NCI-H1436 treated with DMSO at 0.1 percent for 48 hours (cell line): Measurements from ENCODE around the gene PPARGC1A.

Experiments
- DNase-seq: peaks from one replicate; lab custom pipeline; 2025; lab: John Stamatoyannopoulos, UW

Gene PPARGC1A

DNA sequence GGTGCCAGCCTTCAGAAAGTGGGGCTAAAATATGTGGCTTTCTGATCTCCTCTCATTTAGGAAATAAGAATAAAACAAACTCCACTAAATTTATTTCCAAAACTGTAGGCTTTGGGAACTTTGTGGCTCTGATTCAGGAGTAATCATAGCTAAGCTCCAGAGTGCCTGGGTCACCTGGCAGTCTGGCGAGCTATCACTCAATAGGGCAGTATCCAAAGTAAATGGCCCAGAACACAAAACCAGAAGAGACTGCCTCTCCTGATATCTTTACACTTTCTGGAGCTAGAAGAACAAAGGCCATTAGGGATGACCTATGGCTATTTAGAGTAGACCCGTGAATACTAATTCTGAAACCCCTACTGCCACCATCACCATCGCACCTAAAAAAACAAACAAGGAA lies 17.0 kb upstream of the PPARGC1A start:
- no peak for DNase-seq

DNA sequence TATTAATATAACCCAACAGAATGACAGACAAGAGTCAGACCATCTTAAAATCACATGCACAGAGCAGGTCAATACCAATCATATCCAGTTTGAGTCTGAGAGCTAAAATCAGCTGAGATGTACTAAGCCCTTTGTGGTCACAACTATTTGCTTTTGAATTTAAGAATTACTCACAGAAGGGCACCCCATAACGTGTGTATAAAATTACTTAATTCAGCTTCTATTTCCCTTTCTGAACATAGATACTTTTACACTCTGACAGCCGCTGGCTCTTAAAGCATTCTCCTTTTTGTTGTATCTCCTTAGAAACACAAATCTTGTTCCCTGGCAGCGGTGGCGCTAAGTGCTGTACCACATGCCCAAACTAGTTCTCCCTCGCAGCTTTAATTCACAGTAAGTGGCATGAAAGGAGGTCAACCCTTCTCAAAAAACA lies 14.8 kb upstream of the PPARGC1A start:
- peak; percentile 40 for DNase-seq

DNA sequence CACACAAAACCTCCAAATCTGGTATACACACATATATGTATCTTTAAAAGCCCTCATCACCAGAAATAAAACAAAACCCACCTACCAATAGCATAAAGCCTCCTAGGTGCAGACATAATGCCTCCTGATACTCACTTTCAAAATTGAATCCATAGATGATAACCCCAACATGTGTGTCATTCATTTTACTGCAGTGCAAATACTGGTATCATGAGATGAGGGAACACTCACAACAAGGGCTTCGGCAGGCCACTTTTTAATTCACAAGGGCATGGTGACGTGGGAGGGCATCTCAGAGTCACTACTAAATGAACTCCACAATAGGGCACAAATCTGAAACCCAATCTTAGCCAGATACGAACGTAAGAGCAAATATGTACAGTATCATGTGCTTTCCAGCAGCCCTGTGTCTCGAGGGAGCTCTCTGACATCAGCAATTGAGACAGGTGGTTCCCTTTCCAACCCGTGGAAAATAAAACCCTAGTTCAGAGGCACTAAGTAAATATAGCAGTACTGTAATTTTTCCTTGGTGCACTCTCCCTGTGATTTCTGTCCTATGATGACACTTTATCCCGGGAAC lies 14.1 kb upstream of the PPARGC1A start:
- peak; percentile 90 for DNase-seq

DNA sequence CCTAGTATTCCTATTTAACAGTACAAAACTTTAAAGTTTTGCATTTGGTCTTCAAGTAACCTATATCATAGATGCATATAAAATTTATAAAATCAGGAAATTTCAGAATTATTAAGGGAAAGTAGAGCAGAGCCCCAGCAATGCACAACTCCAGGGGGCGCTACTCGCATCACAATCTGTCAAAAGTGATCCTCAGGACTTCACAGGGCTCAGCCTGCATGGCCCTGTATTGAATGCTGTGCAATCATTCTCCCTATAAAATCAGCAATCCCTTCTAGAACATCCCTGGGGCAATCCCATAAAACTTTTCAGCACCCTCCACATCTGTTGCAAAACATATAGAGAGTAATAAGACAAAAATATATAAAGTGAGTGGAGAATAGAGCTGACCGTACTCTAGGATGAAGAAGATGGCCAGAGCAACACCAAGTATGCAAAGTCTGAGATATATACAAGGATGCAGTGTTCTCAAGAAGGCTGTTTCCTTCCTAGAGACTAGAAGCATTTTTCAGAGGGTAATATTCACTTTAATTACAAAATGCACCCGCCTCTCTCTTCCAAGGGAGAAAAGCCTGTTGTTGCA lies 12.5 kb upstream of the PPARGC1A start:
- no peak for DNase-seq

DNA sequence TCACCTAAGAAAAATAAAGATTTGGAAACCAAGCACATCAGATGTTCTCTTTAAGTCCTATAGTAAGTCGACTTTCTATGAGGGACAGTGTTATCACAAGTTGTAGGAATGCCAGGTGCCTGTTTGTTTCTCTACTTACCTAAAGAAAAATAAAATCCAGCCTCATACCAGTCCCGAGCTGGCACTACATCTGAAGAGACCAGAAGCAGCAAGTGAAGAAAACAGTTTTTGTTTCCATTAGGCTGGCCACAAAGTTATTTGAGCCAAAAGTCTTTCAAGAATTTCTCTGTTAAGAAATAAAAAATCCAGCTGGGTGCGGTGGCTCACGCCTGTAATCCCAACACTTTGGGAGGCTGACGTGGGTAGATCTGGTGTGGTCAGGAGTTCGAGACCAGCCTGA lies 10.8 kb upstream of the PPARGC1A start:
- no peak for DNase-seq

DNA sequence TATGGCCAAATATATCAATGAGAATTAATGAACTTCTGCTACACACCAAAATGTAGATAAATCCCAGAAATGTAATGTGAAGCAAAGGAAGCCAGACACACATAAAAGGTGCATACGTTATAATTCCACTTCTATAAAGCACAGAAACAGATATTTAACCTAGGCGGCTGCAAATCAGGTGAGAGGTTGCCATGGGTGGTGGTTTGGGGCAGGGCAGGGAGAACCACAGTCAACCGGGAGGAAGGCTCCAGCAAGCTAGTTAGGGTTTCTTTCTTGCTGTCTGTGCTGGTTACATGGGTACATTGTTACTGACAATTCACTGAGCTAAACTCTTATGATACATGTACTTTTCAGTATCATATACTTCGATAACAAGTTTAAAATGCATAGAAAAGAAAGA lies 9.7 kb upstream of the PPARGC1A start:
- DNase-seq = no peak

DNA sequence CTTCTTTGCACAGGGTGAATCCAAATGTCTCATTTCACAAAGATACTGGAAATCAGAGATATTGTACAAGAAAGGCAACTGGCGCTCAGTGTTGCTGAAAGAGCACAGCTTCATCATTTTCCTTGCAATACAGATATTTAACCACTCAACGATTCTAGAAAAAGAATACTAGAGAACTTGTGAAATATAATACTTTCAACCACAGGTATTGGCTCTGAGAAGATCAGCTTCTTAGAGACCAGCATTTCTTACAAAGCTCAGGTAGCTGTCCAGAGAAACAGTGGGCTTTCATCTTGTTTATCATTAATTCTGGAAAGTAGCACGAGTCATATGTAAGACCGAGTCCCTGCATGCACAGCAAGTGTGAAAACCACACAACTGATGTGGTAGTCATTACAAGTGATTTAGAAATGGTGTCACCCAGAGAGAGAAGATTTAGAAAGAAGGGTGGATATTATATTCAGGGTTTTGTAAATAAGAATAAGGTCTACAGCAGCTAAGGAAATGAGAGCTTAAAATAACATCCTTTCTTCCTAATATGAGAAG lies 7.8 kb upstream of the PPARGC1A start:
- no peak for DNase-seq

DNA sequence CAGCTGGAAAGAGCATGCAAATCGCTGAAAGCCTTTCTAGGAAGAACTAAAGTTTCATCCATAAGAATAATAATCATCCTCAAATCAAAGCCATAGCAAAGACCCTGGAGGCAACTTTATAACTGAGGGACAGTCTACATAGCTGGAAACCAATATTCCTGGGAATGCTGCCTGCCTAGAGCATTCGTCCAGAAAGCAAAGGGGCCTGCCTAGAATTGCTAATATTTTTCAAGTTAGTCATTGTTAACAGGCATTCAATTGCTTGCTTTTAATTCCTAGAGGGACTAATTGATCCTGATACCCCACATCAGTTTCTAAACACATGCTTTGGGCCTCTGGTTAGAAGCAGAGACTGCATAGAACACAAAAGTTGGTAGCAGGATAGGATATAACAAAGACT lies 4.2 kb upstream of the PPARGC1A start:
- no peak for DNase-seq

DNA sequence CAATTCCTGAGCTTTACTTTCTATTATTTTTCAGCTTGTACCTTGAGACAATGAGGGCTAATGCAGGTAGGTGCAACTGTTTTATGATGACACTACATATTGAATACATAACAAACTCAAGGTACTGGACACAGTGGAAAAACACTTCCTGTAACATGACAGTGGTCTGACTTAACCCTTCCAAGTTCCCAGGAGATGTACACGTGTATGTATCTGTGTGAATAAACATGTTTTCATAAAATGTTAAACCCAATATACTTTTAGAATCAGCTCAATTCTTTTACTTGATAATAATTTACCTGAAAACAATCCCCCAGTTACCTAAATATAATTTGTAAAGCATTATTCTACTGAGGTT lies 1.2 kb upstream of the PPARGC1A start:
- no peak for DNase-seq

DNA sequence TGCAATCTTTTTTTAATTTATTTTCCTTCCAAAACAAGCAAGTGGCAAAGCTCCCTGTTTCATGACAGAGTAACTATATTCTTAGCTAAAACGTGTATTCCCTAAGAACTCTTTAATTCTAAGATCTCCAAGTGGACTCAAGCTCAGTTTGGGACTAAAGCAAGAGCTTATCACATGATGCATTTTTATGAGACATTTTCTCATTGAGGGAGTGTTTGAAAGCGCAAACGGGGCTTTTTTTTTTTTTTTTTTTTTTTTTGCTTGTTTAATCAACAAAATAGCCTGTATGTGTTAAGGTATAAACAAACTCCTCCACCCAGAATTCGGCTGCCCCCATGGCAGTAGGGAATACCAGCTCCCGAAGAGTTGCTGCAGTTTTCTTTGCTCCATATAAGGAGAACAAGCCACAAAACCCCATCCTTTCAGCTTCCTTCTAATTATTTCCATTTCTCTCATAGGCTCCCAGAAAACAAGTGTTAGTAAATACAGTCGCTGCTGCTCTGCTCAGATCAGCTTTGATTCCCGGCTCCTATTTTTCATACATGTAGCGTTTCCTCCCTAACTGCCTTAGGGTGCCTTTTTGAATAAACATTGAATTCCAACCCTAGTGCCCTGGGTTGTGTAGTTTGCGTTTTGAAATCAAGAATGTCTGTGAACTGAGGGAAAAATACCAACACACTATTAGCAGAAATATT lies 669 bp upstream of the PPARGC1A start:
- no peak for DNase-seq

DNA sequence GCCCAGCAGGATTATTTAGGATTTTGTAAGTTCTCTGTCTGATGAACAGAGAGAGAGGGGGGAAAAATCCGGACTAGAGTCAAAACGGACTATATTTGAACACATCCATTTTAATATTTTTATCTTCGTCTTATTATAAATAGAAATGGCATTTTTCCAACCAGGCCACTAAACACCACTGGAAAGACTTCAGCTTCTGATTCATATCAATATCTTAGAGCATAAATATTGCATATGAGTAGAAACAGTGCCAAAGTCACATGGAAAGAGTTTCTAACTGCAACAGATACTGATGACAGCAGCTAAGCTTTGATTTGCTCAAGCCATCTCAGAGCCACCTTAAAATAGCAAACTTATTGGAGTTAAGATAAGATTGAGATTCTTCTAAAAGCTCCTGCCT lies 456 bp downstream of the PPARGC1A start:
- DNase-seq = no peak

DNA sequence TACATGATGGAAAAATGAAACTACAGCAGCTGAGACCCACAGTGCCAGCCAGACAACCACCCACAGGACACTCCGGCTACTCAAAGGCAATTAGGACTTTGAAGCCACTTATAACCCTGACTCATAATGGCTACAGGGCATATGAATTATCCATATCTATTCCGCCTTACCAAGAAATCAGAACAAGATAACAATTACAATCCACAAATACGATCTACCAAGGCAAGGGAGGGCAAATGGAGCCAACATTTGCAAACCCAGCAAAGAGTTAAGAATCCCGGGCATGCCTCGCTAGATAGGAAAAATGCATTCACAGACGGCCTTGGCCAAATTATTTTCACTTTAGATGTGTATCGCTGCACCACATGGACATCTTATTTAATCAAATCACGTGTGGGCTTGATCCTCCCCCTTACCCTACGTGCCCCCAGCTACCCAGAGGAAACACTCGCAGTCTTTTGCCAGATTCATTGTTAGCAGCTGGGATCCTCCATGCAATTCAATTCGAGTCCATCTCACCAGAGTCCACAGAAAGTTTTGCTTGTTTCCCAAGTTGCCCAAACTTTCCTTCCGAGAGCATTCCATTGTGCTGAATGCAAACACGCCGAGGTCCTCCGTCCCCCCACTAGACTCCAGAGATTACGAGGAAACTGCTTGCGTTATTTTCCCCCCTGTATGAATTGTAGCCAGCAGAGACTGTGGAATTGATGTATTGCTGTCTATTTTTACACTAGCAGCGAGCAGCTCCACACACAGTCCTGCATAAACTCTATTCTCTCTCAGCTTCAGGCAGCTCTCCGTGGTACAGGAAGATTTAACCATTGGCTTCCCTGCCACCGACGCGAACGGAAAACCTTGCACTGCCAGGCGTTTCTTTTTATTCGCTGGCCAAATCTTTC lies 1.2 kb downstream of the PPARGC1A start:
- no peak for DNase-seq

DNA sequence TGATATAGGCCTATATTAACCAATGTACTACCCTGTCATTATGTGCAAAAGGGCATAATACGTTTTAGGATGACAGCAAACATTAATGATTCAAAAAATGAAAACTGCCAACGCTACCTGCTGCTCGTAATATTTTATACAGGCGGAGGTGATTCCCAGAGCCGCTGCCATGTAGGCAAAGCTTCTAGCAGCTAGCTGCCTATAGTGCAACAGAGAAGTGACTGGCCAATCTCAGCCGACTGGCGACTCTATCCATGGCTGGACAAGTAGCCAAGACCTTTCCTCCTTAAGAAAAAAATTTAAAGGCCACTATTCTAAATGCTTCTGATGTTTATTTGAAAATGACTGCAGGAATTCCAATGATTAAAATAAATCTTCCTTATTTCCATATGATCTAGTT lies 1.9 kb downstream of the PPARGC1A start:
- DNase-seq = no peak

DNA sequence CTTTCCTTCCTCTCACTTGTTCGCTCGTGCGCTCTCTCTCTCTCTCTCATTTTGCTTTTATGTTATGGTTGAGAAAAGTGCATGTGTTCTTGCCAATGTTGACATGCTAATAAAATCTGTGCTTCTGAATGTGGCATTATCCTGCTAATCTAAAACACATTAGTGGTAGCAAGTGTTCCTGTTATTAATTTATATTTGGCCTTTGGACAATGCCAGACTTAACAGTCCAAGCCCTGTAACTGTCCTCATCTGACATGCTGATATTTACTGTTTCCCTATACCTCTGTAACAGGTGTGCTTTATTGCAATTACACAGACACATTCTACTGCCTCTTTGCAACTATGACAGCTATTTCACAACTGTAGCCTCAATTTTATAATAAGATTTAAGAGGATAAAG lies 2.7 kb downstream of the PPARGC1A start:
- no peak for DNase-seq

DNA sequence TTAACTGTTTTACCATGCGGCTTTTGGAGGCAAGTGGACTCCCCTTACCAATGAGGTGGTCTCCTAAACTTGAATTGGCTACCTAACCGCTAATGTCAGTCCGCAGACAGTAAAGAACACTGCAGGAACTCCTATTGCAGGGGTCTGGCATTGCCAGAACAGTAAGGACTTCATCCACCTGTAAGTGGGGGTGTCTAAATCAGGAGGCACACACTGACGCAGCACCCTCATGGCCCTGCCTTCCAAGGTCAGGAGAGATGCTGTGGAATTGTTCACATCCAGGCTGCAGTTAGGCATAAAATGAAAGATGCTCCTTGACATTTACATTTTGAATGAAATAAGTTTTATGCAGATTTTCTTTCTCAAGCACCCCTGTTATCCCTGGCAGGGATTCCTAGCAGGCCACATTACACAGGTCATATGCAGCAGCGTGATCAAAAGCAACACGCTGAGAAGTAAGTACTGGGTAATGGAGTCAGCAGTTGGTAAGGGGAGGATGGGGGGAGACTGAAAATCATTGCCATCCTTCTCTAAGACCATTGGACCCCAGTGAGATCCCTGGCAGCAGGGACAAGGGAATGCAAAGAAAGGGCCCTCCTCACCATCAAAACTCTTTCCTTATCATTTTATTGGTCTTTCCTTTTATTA lies 3.8 kb downstream of the PPARGC1A start:
- no peak for DNase-seq

DNA sequence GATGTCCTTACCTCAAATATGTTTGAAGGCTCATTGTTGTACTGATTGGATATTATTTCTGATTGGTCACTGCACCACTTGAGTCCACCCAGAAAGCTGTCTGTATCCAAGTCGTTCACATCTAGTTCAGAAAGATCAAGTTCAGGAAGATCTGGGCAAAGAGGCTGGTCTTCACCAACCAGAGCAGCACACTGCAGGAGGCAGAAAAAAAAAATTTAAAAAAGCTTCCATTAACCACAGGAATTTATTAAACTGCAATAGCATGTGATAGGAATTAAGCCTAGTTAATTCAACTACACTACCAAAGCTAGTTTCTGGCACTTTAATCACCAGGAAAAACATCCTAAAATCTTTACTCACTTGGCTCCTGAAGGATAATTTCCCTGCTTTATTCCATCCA lies 5.1 kb downstream of the PPARGC1A start:
- DNase-seq = no peak

DNA sequence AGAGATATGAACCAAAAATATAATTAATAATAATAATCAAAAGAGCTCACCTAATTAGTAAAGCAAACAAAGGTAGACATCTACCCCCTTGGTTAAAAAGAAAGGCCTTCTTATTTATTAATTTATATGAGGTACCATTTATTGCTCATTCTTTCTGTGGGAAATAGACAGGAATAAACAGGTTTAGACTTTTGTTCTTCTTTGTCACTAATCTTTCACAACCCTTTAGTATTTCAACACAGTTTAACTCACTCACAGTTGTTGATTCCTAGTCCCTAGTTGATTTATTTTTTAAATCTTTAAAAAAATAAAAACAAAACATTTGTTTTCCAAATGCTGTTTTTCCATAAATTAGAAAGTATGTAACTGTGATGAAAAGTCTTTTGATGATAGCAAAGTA lies 5.6 kb downstream of the PPARGC1A start:
- no peak for DNase-seq

DNA sequence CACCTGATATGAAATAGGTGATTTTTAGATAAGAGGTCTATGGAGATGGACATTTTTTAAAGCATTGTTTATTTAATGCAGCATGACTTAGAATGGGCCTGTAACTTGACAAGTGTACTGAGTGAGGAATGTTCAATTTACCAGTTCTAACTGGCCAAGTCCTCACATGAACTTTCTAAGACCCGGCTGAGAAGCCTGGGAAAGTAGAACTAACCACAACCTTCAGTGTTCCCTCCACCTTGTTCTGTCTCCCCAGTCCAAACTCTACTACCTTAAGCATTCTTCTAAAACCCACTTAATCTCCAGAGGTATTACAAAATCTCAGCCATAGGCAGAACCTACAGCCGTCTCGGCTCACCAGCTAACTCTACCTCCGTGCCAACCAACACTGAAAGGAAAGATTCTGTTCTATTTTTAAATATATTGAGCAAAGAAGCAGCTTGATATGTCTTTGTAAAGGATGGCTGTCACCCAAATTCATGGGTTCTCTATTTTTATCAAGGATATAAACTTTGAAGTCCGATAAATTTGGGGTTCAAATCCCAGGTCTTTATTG lies 6.8 kb downstream of the PPARGC1A start:
- no peak for DNase-seq

DNA sequence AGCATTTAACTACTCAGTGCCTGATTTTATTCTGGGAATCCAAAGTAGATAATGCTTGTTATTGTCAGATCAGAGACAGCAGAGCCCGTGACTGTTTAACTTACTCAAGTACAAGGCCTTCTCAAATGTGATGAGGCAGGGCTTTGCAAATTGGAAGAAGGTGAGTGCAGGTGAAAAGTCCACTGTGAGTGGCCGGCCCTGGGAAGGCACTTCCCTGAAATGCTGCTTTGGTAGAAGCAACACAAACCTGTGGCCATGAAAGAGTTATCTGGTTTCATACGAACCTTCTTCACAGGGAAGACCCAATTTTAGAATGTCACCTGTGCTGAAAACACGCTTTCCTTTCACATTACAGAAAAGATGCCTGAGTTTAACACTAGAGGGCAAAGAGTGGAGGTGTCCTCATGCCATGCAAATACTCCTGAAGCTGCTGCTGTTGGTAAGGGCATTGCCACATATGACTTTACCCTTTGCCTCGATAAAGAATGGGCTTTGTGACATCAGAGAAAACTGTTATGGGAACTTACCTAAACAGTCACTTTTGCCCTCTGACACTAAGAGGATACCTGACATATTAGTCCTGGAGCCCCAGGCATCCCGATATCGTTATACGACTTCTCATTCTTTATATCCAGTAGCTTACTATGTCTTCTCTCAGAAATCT lies 8.0 kb downstream of the PPARGC1A start:
- no peak for DNase-seq

DNA sequence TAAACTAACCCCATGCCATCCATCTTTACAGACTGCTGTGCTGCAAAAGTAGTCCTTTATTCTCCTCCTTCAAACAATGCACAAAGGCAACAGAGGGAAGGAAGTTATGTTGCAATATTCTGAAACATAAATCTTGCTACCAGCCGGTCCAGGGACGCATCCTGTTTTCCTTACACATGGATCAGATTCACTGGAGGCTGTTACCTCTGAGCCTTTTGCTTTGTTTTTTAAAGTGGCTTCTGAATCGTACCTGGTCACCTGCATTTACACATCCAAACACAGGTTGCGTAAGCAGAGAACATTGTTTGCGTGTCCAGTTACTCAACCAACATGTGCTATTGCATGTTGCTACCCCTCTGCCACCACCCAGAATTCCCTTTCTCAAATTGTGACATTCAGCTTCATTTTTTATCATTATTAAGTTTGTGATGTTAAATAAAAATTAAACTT lies 8.8 kb downstream of the PPARGC1A start:
- DNase-seq = no peak
